ENCODE results near the gene SIX3. TPM values are rescaled to one million over a fixed set of nuclear protein-coding genes. Genes with fewer than 3 reads are reported as not detected.

The SIX3 gene
- total RNA-seq (2014; rRNA removed; shearing (Covaris generic)): 1.8 and 2.0 TPM in 2 replicates

GRCh38 chr2:44941551-44942234 lies at the start of gene SIX3:
TSS of gene SIX3 (plus strand) at chr2:44941702. CDS start at chr2:44942105, 403 bp downstream.
- peak within 1 kb of the TSS; percentile 45 for H3K4me3 ChIP-seq
- no peaks in the 10 kb centered on the region for H3K36me3 ChIP-seq
- peak in 1 of 2 experiments; percentile 44 for DNase-seq
- no peaks in the 10 kb centered on the region for H3K9me3 ChIP-seq (replicated peaks)
- H3K4me1 ChIP-seq: no peaks in the 10 kb centered on the region; the same call in 1 of the 2 replicates
- H3K27me3 ChIP-seq: no peaks in the 10 kb centered on the region
- no peak within 1 kb of the TSS for H3K27ac ChIP-seq

GRCh38 chr2:44894058-44894457 lies 47.4 kb upstream of the SIX3 start:
- no peak for DNase-seq

GRCh38 chr2:44895061-44895460 lies 46.4 kb upstream of the SIX3 start:
- peaks cover 15% of the 10 kb centered on the region for H3K9me3 ChIP-seq (replicated peaks)
- H3K4me1 ChIP-seq: 0 out of 2 replicates have a peak, but pooled peaks cover 2% of the 10 kb centered on the region
- H3K36me3 ChIP-seq: no peaks in the 10 kb centered on the region
- no peak for DNase-seq
- H3K27me3 ChIP-seq: no peaks in the 10 kb centered on the region; the same call in 1 of the 2 replicates
- no peak overlapping the region for H3K27ac ChIP-seq
- H3K4me3 ChIP-seq: no peak overlapping the region

More at GRCh38 chr2:44894058-44894457, 47.4 kb upstream of the SIX3 start:
- Histone ChIP-seq H3K4me3 (no peak overlapping the region), H3K27me3 (no peaks in the 10 kb centered on the region; the same call in 1 of the 2 replicates), H3K4me1 (0 out of 2 replicates have a peak, but pooled peaks cover 2% of the 10 kb centered on the region), H3K27ac (no peak overlapping the region), H3K36me3 (no peaks in the 10 kb centered on the region), H3K9me3 (replicated peaks) (peaks cover 19% of the 10 kb centered on the region)

GRCh38 chr2:44897406-44897805 lies 44.1 kb upstream of the SIX3 start:
- no peak for DNase-seq
- H3K27ac ChIP-seq: no peak overlapping the region
- H3K4me3 ChIP-seq: no peak overlapping the region
- peaks cover 10% of the 10 kb centered on the region for H3K9me3 ChIP-seq (replicated peaks)
- H3K36me3 ChIP-seq: no peaks in the 10 kb centered on the region
- 0 out of 2 replicates have a peak, but pooled peaks cover 2% of the 10 kb centered on the region for H3K4me1 ChIP-seq
- no peaks in the 10 kb centered on the region; the same call in 1 of the 2 replicates for H3K27me3 ChIP-seq

GRCh38 chr2:44902217-44903137 lies 39.0 kb upstream of the SIX3 start:
- Histone ChIP-seq H3K9me3 (replicated peaks) (no peaks in the 10 kb centered on the region), H3K4me1 (peaks cover 9% of the 10 kb centered on the region), H3K27me3 (no peaks in the 10 kb centered on the region), H3K4me3 (no peak overlapping the region), H3K27ac (no peak overlapping the region), H3K36me3 (no peaks in the 10 kb centered on the region)
- no peak for DNase-seq

- Histone ChIP-seq H3K36me3 (no peaks in the 10 kb centered on the region), H3K4me1 (peaks cover 14% of the 10 kb centered on the region), H3K4me3 (no peak overlapping the region), H3K9me3 (replicated peaks) (no peaks in the 10 kb centered on the region; the same call in 1 of the 2 replicates), H3K27me3 (no peaks in the 10 kb centered on the region), H3K27ac (no peak overlapping the region)
- DNase-seq: no peak
These were observed 36.9 kb upstream of the SIX3 start for GRCh38 chr2:44904578-44904977.

GRCh38 chr2:44906972-44907371 lies 34.5 kb upstream of the SIX3 start:
- Histone ChIP-seq H3K4me1 (peaks cover 14% of the 10 kb centered on the region), H3K9me3 (replicated peaks) (peaks cover 12% of the 10 kb centered on the region), H3K27me3 (no peaks in the 10 kb centered on the region), H3K36me3 (no peaks in the 10 kb centered on the region), H3K27ac (peak overlapping the region; percentile 57), H3K4me3 (no peak overlapping the region)
- peak; percentile 96 to 97 for DNase-seq

- peaks cover 14% of the 10 kb centered on the region for H3K4me1 ChIP-seq
- H3K9me3 ChIP-seq (replicated peaks): peaks cover 14% of the 10 kb centered on the region
- no peak overlapping the region for H3K4me3 ChIP-seq
- H3K27ac ChIP-seq: no peak overlapping the region
- no peaks in the 10 kb centered on the region for H3K36me3 ChIP-seq
- no peaks in the 10 kb centered on the region for H3K27me3 ChIP-seq
- DNase-seq: no peak
These were observed 31.7 kb upstream of the SIX3 start for GRCh38 chr2:44909831-44910230.

- no peak for DNase-seq
- Histone ChIP-seq H3K36me3 (no peaks in the 10 kb centered on the region), H3K27ac (no peak overlapping the region), H3K9me3 (replicated peaks) (peaks cover 14% of the 10 kb centered on the region), H3K4me3 (no peak overlapping the region), H3K4me1 (peaks cover 5% of the 10 kb centered on the region), H3K27me3 (no peaks in the 10 kb centered on the region)
These were observed 28.8 kb upstream of the SIX3 start for GRCh38 chr2:44912660-44913059.

GRCh38 chr2:44916291-44916690 lies 25.2 kb upstream of the SIX3 start:
- no peaks in the 10 kb centered on the region for H3K36me3 ChIP-seq
- no peaks in the 10 kb centered on the region for H3K27me3 ChIP-seq
- no peaks in the 10 kb centered on the region for H3K4me1 ChIP-seq
- H3K4me3 ChIP-seq: no peak overlapping the region
- no peak for DNase-seq
- H3K27ac ChIP-seq: no peak overlapping the region
- H3K9me3 ChIP-seq (replicated peaks): peaks cover 6% of the 10 kb centered on the region; the same call in 1 of the 2 replicates

GRCh38 chr2:44918095-44918775 lies 23.3 kb upstream of the SIX3 start:
- H3K36me3 ChIP-seq: no peaks in the 10 kb centered on the region
- DNase-seq: no peak
- H3K27ac ChIP-seq: no peak overlapping the region
- H3K4me3 ChIP-seq: no peak overlapping the region
- H3K9me3 ChIP-seq (replicated peaks): no peaks in the 10 kb centered on the region
- H3K4me1 ChIP-seq: no peaks in the 10 kb centered on the region
- H3K27me3 ChIP-seq: no peaks in the 10 kb centered on the region

- DNase-seq: no peak
- H3K27me3 ChIP-seq: no peaks in the 10 kb centered on the region
- no peaks in the 10 kb centered on the region for H3K4me1 ChIP-seq
- no peaks in the 10 kb centered on the region for H3K9me3 ChIP-seq (replicated peaks)
- H3K27ac ChIP-seq: no peak overlapping the region
- H3K36me3 ChIP-seq: no peaks in the 10 kb centered on the region
- no peak overlapping the region for H3K4me3 ChIP-seq
These were observed 20.8 kb upstream of the SIX3 start for GRCh38 chr2:44920751-44921150.

GRCh38 chr2:44922776-44923175 lies 18.7 kb upstream of the SIX3 start:
- Histone ChIP-seq H3K27ac (no peak overlapping the region), H3K4me3 (no peak overlapping the region), H3K9me3 (replicated peaks) (no peaks in the 10 kb centered on the region), H3K27me3 (no peaks in the 10 kb centered on the region), H3K36me3 (no peaks in the 10 kb centered on the region), H3K4me1 (no peaks in the 10 kb centered on the region)
- DNase-seq: no peak

GRCh38 chr2:44925561-44926136 lies 15.9 kb upstream of the SIX3 start:
- no peaks in the 10 kb centered on the region for H3K36me3 ChIP-seq
- no peak for DNase-seq
- no peak overlapping the region for H3K4me3 ChIP-seq
- H3K4me1 ChIP-seq: no peaks in the 10 kb centered on the region
- H3K27me3 ChIP-seq: no peaks in the 10 kb centered on the region
- H3K27ac ChIP-seq: no peak overlapping the region
- H3K9me3 ChIP-seq (replicated peaks): no peaks in the 10 kb centered on the region
